Stromal cell of bone marrow (primary cell): ENCODE data around the gene PIBF1.
"Not testable (repeated sequence)": the region's sequence is repeated elsewhere in the genome, so short reads cannot be mapped to it uniquely, and the experiment has no call there.

Experiments used
- DNase-seq: peaks from one replicate; pipeline ENCODE4 v3.0.0-alpha.2; 2012; ENCODE audit warnings: low read depth

PIBF1 gene

GRCh38 chr13:72908416-72908815 lies 126.5 kb downstream of the PIBF1 start:
- DNase-seq = no peak

DNA sequence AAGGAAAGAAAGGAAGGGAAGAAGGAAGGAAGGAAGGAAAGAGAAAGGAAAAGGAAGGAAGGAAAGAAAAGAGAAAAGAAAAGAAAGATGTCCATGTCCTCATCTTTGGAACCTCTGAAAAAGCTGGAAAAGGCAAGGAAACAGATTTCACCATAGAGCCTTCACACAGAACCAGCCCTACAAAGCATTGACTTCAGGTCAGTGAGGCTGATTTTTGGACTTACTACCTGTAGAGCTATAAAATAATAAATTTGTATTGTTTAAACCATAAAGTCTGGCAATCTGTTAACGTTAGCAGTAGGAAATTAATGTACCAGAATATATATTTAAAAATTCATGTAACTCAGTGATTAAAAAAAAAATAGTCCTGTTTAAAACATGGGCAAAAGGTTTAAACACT lies 130.0 kb downstream of the PIBF1 start:
- DNase-seq = no peak

- DNase-seq = peak; percentile 0
Measured at GRCh38 chr13:72920097-72920496, 138.2 kb downstream of the PIBF1 start.

- DNase-seq = no peak
Measured at GRCh38 chr13:72931311-72931710, 149.4 kb downstream of the PIBF1 start.

DNA sequence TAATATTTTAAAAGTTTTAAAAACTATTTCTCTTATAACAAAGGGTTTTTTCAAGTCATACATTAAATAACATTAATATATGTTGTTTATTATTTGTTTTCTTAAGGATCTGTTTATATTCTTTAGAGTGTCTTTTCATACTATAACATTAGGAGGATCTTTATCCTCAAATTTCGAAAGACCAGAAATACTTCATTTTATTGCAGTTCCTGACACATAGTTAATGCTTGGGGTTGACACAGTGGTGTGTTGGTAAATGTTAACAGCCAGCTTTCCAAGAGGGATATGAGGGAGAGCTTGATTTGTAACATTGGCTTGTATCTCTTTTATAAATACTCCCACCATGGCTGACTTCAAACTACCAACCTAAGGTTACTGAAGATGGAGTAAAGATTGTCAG lies 150.3 kb downstream of the PIBF1 start:
- DNase-seq = no peak

- DNase-seq = not testable (repeated sequence)
Measured at GRCh38 chr13:72946267-72946666, 164.3 kb downstream of the PIBF1 start.

GRCh38 chr13:72952529-72953141 lies 170.7 kb downstream of the PIBF1 start:
- no peak for DNase-seq

DNA sequence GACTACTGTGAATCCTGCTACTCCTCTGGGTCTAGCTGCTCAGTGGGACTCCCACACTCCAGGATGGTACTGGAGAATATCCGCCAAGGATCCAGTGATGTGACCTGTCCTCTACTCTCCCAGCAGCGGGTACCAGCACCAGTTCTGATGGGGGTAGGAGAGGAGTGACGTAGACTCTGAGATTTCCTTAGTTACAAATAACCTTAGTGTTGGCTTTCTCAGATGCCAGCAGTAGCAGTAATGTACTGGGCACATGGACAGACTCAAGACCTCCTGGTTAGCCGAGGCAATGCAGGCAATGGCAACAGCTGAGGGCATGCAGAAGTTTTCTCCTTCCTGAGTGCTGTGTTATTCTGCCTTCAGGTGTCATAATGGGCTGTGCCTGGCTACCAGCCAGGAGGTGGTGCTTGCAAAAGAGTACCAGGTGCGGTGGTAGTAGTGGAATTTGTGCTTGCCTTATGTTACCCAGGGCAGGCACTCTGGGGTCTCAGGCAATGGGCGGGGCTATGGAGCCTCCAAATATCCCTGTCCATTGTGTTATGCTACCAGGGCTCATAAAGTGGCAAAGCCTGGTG lies 171.5 kb downstream of the PIBF1 start:
- DNase-seq = no peak

DNA sequence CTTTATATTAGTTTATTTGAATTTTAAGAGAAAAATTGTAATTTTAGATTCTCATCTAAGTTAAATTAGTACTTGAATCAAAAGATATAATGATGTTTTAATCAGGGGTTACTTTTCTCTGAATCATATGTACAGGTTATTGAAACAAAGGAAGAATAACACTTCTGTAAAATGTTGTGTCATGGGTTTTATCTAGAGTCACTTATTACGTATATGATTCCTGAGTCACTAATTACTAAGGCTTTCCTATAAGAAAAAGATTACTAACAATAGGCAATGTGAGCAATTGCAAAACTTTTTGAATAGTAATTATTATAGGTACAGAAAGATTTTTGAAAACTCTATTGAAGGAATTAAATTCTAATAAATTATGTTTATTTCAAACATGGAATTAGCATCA lies 177.7 kb downstream of the PIBF1 start:
- no peak for DNase-seq

GRCh38 chr13:72960114-72960513 lies 178.2 kb downstream of the PIBF1 start:
- DNase-seq = no peak

GRCh38 chr13:72960541-72960940 lies 178.6 kb downstream of the PIBF1 start:
- DNase-seq = no peak

GRCh38 chr13:72963762-72964161 lies 181.8 kb downstream of the PIBF1 start:
- DNase-seq = no peak

DNA sequence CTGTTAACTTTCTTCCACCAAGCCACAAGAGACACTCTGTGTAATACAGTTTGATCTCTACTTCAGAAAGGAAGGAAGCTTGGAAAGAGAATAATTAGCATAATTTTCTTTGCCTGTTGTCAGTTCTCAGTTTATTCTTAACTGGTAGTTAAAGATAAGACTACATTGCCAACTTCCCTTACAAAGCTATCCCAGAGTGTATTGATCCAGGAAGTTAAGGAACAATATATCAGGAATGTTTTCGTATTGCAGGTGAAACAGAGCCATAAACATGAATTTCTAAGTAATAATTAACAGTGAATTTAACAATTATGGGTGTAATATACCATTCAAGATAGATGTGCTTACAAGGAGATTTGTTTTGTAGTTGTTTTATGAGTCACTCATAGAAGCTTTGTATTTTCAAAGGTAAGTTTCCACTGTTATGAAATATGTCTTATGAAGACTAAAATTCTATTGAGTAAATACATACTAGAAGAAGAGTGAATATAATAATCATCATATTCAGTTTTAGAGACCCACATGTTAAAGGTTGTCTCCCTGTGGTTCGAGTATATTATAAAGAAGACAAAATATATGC lies 188.5 kb downstream of the PIBF1 start:
- no peak for DNase-seq

GRCh38 chr13:72970956-72971355 lies 189.0 kb downstream of the PIBF1 start:
- no peak for DNase-seq

GRCh38 chr13:72973234-72973633 lies 191.3 kb downstream of the PIBF1 start:
- no peak for DNase-seq

DNA sequence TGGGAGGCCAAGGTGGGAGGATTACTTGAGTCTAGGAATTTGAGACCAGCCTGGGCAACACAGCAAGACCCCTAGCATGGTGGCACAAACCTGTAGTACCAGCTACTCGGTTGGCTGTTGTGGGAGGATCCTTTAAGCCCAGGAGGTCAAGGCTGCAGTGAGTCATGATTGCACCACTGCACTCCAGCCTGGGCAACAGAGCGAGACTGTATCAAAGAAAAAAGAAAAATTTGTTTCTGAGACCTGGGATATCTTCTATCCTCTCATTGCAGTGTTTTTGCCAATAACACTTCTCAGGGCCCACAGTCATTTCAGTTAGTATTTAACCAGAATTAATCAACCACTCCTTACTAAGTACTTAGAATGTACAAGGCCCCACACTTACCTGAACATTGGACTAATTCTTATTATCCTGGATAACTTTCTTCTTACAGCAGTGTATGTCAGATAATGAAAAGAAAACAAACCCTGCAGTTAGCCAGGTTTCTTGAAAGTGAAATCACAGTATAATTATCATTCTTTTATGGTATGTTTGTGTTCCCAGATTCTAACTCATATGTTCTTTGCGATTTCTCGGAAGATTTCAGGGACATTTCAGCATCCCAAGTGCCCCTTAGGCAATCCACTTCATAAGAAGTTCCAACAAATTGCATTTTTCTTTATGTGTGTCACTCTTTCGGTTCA lies 201.3 kb downstream of the PIBF1 start:
- no peak for DNase-seq

- DNase-seq = no peak
Measured at GRCh38 chr13:72985610-72986009, 203.7 kb downstream of the PIBF1 start.

GRCh38 chr13:72986197-72986596 lies 204.3 kb downstream of the PIBF1 start:
- DNase-seq = no peak

DNA sequence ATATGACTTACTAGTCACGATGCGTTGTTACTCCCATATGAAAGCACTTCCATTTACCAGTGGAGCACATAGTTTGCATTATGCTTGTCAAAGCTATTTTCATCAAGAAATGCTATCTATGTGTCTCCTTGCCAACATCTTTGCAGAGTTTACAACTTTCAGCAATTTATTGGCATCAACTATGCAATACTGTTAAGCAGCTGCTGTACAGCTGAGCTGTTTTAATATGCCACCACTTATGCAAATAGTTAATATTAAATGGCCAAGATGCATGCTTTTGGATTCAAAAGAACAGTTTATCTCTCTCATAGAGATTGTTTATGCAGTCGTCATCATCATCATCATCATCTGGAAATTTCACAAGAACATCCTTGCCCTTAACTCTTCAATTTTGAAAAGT lies 209.0 kb downstream of the PIBF1 start:
- DNase-seq = no peak

DNA sequence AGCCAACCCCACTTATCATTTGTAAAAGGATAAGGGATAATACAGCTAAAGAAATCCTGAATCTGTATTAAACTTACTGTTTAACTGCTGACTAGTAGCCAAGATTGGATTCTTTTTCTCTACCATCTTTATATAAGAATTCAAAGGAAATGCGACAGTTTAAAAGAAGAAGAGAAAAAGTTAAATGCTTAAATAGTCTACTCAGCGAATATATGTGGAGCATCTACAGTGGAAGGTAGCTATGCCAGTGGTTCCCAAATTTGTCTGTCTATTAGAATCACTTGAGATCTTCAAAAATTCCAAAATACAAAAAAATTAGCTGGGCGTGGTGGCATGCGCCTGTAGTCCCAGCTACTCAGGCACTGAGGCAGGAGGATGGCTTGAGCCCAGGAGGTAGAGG lies 216.1 kb downstream of the PIBF1 start:
- no peak for DNase-seq

GRCh38 chr13:73000027-73000674 lies 218.2 kb downstream of the PIBF1 start:
- peak; percentile 6 for DNase-seq

DNA sequence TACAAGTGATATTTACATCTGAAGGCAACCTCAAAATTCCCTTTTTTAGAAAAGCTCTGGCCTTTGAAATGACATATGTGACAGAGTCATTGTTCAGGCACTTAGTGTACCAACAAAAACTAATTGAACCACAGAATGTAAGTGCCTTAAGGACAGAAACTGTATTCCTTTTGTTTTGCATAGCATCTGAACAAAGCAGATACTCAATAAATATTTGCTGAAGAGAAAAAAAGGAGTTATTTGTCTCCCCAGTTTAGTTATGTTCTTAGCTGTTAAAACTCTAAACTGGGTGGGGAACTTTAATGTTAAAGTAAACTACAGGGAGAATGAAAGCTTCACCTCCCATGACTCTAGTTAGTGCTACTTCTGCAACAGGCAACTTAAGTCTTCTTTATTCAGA lies 220.0 kb downstream of the PIBF1 start:
- no peak for DNase-seq

- no peak for DNase-seq
Measured at GRCh38 chr13:73011751-73012150, 229.8 kb downstream of the PIBF1 start.
